Prostate gland (tissue), 2 donors: ENCODE data around the gene POLR1C. TPM values are rescaled to one million over a fixed set of nuclear protein-coding genes. Genes with fewer than 3 reads are reported as not detected.

Source experiments
- DNase-seq: peaks from one replicate; pipeline ENCODE4 v3.0.0-alpha.2; 2019; ENCODE audit warnings: low spot score
- H3K27ac ChIP-seq, 2 donors: fragments of 200-600 bp; sonication (generic); 2 replicates each; pipeline ENCODE4 v1.5.1; 2017 to 2019
- H3K27me3 ChIP-seq: fragments of 200-600 bp; sonication (generic); replicated peaks from 2 replicates; pipeline ENCODE4 v1.5.1; 2019; ENCODE audit not compliant: insufficient read depth
- H3K36me3 ChIP-seq, 2 donors: fragments of 200-600 bp; sonication (generic); 1 replicate in 1 of 2; 2 replicates in 1 of 2; pipeline versions ENCODE4 v1.5.1 to v1.8.1; 2017 to 2019
- H3K4me1 ChIP-seq: fragments of 200-600 bp; sonication (generic); replicated peaks from 2 replicates; pipeline ENCODE4 v1.5.1; 2019
- H3K4me3 ChIP-seq, 2 donors: fragments of 200-600 bp; sonication (generic); 2 replicates each; pipeline ENCODE4 v1.5.1; 2017 to 2019
- H3K9me3 ChIP-seq: fragments of 200-600 bp; sonication (generic); 2 replicates; pipeline ENCODE4 v1.5.1; 2017
- CTCF ChIP-seq, 4 experiments: fragments of 200-600 bp in 2 of 4; fragments of 450-650 bp in 2 of 4; sonication (generic) in 2 of 4; IDR thresholded peaks; 1 replicate in 3 of 4; 2 replicates in 1 of 4; pipeline ENCODE4 v1.5.1; 2016 to 2019; ENCODE audit warnings: antibody characterized with exemption in 4 of 4, mild to moderate bottlenecking in 2 of 4, moderate library complexity in 2 of 4
- POLR2A ChIP-seq: fragments of 450-650 bp; IDR thresholded peaks from one replicate; pipeline ENCODE4 v1.6.1; 2016; ENCODE audit warnings: antibody characterized with exemption, mild to moderate bottlenecking
- POLR2AphosphoS5 ChIP-seq: sonication (generic); formaldehyde crosslinking; IDR thresholded peaks from one replicate; pipeline ENCODE4 v1.6.1; 2017; ENCODE audit warnings: antibody characterized with exemption
- WGBS: methylation state at CpG from one replicate; pipeline ENCODE4 v1.1.5; 2018; 5-methylcytosine and 5-hydroxymethylcytosine counted together
- intact Hi-C: fragments of 100-400 bp; cut with DNase I; formaldehyde crosslinking; loops from one replicate; pipeline ENCODE4 v1.14.2; 2022
- total RNA-seq, 2 donors: library from RNA; depleted of rRNA; stranded (reverse); fragments of >200 nt; gene quantifications; one replicate each; pipeline ENCODE4 v1.1.0, GENCODE V29; 2016

POLR1C gene
- total RNA-seq, 2 donors from 2014 or later: 24.4 to 37.2 TPM

GRCh38 chr6:43477235-43478007, 39.5 kb upstream of the POLR1C start, which contains the start of gene TJAP1:
TJAP1 (plus strand) TSS chr6:43477570; CDS start chr6:43499002, 21,432 bp downstream.
- under 1% methylated on average over 34 of the region's 34 CpGs for WGBS
- DNase-seq: peak; percentile 91
- TF ChIP-seq POLR2A: peak; percentile 79
- no peak for TF ChIP-seq CTCF (IDR thresholded peaks at IDR 0.05)
- TF ChIP-seq POLR2AphosphoS5: peak; percentile 93

GRCh38 chr6:43478008-43478372, 38.9 kb upstream of the POLR1C start:
- DNase-seq: no peak
- no peak for TF ChIP-seq POLR2AphosphoS5
- no peak for TF ChIP-seq POLR2A
- no peak for TF ChIP-seq CTCF (IDR thresholded peaks at IDR 0.05)
- H3K4me3 ChIP-seq: peak overlapping the region; percentile 61 to 85
- no peaks in the 10 kb centered on the region for H3K36me3 ChIP-seq
- no peaks in the 10 kb centered on the region for H3K27me3 ChIP-seq
- peaks cover 7% of the 10 kb centered on the region for H3K4me1 ChIP-seq
- peak overlapping the region; percentile 81 to 83 for H3K27ac ChIP-seq
- 10% methylated on average over 3 of the region's 3 CpGs for WGBS
- intact Hi-C loops: no loop called here
- H3K9me3 ChIP-seq: no peaks in the 10 kb centered on the region

More at GRCh38 chr6:43477235-43478007, 39.5 kb upstream of the POLR1C start, which contains the start of gene TJAP1:
- Histone ChIP-seq H3K36me3 (no peaks in the 10 kb centered on the region), H3K4me1 (peaks cover 7% of the 10 kb centered on the region), H3K27ac (peak within 1 kb of the TSS; percentile 81 to 83), H3K9me3 (no peaks in the 10 kb centered on the region), H3K4me3 (peak within 1 kb of the TSS; percentile 61 to 85), H3K27me3 (no peaks in the 10 kb centered on the region)
- intact Hi-C loops: no loop called here

- DNase-seq: no peak
- intact Hi-C loops: no loop called here
- TF ChIP-seq POLR2AphosphoS5 (no peak), POLR2A (no peak), CTCF (IDR thresholded peaks at IDR 0.05) (no peak)
- H3K27ac ChIP-seq: no peak overlapping the region
- WGBS: 95% methylated on average over 2 of the region's 2 CpGs
- H3K27me3 ChIP-seq: no peaks in the 10 kb centered on the region
- no peaks in the 10 kb centered on the region for H3K36me3 ChIP-seq
- no peak overlapping the region for H3K4me3 ChIP-seq
- H3K9me3 ChIP-seq: no peaks in the 10 kb centered on the region
- peaks cover 7% of the 10 kb centered on the region for H3K4me1 ChIP-seq
These were observed 35.8 kb upstream of the POLR1C start for GRCh38 chr6:43481075-43481474.

- intact Hi-C loops: no loop called here
- Histone ChIP-seq H3K27me3 (no peaks in the 10 kb centered on the region), H3K27ac (no peak overlapping the region), H3K9me3 (no peaks in the 10 kb centered on the region), H3K4me3 (no peak overlapping the region), H3K4me1 (peaks cover 7% of the 10 kb centered on the region), H3K36me3 (no peaks in the 10 kb centered on the region)
- no peak for DNase-seq
- TF ChIP-seq POLR2AphosphoS5 (no peak), CTCF (IDR thresholded peaks at IDR 0.05) (no peak), POLR2A (no peak)
- 75% methylated on average over 11 of the region's 11 CpGs for WGBS
These were observed 35.2 kb upstream of the POLR1C start for GRCh38 chr6:43481591-43482236.
